GM12878 (cell line): ENCODE data around the gene PBRM1. TPM values are rescaled to one million over a fixed set of nuclear protein-coding genes. Genes with fewer than 3 reads are reported as not detected.

ENCODE experiments used
- BCL11A ChIP-seq: IDR thresholded peaks from 2 replicates; pipeline ENCODE4 v1.6.1; 2011; ENCODE audit warnings: low read depth, low read length
- CHD2 ChIP-seq: IDR thresholded peaks from 2 replicates; pipeline ENCODE4 v1.6.1; 2011; ENCODE audit warnings: low read depth, low read length, improper control_type of control experiment, borderline replicate concordance
- EGR1 ChIP-seq, 2 experiments: IDR thresholded peaks; 1 replicate in 1 of 2; 2 replicates in 1 of 2; pipeline ENCODE4 v1.6.1; 2011 to 2012; ENCODE audit warnings: low read depth in 2 of 2, low read length in 2 of 2, borderline replicate concordance in 1 of 2, mild to moderate bottlenecking in 1 of 2, moderate library complexity in 1 of 2
- IKZF2 ChIP-seq, 2 experiments: fragments of 450-650 bp; IDR thresholded peaks; 2 replicates each; pipeline ENCODE4 v1.6.1; 2017; ENCODE audit warnings: mild to moderate bottlenecking in 2 of 2, moderate library complexity in 2 of 2
- KAT2A ChIP-seq: conservative IDR thresholded peaks from 2 replicates; pipeline ENCODE4 v1.6.1; 2011; ENCODE audit warnings: low read depth, low read length; ENCODE audit not compliant: control insufficient read depth
- MEF2B ChIP-seq: fragments of 450-650 bp; IDR thresholded peaks from 2 replicates; pipeline ENCODE4 v1.6.1; 2018; ENCODE audit warnings: mild to moderate bottlenecking, moderate library complexity; ENCODE audit not compliant: partially characterized antibody, poor library complexity, severe bottlenecking
- POU2F2 ChIP-seq: IDR thresholded peaks from 3 replicates; pipeline ENCODE4 v1.6.1; 2011; ENCODE audit warnings: low read depth, mild to moderate bottlenecking, low read length, borderline replicate concordance
- RBBP5 ChIP-seq: fragments of 200-600 bp; sonication (generic); conservative IDR thresholded peaks from 2 replicates; pipeline ENCODE4 v1.6.1; 2016
- SREBF1 ChIP-seq: IDR thresholded peaks from 2 replicates; pipeline ENCODE4 v1.6.1; 2012; ENCODE audit warnings: mild to moderate bottlenecking, low read length
- STAT1 ChIP-seq: fragments of 450-650 bp; conservative IDR thresholded peaks from 2 replicates; pipeline ENCODE4 v1.6.1; 2014; ENCODE audit warnings: antibody characterized with exemption, mild to moderate bottlenecking
- TBL1XR1 ChIP-seq: IDR thresholded peaks from 2 replicates; pipeline ENCODE4 v1.6.1; 2012; ENCODE audit warnings: low read depth, low read length, improper control_type of control experiment
- TCF3 ChIP-seq: IDR thresholded peaks from 2 replicates; pipeline ENCODE4 v1.6.1; 2012; ENCODE audit warnings: low read depth, mild to moderate bottlenecking, low read length, borderline replicate concordance; ENCODE audit not compliant: insufficient read depth
- ZBED1 ChIP-seq: IDR thresholded peaks from 2 replicates; pipeline ENCODE4 v1.6.1; 2016; ENCODE audit warnings: borderline replicate concordance
- ZNF622 ChIP-seq: fragments of 450-650 bp; IDR thresholded peaks from 2 replicates; pipeline ENCODE4 v1.6.1; 2017; ENCODE audit warnings: mild to moderate bottlenecking, inconsistent platforms
- polyA plus RNA-seq, 11 experiments: library from polyadenylated mRNA; depleted of rRNA in 4 of 11; unstranded in 6 of 11; stranded (reverse) in 5 of 11; fragments of >200 nt; fragmentation: Nextera tagmentation in 4 of 11; fragmentation: Illumina TruSeq in 1 of 11; extraction: Ambion mirVana in 4 of 11; extraction: Trizol in 1 of 11; gene quantifications; 1 replicate in 1 of 11; 2 replicates in 10 of 11; pipeline versions ENCODE4 v1.2.1 to v1.2.3, GENCODE V29; 2011 to 2016; ENCODE audit warnings: inconsistent platforms in 2 of 11, missing spikeins in 2 of 11, low read depth in 1 of 11
- total RNA-seq, 4 experiments: library from RNA; depleted of rRNA in 3 of 4; stranded (reverse); fragments of >200 nt in 3 of 4; fragmentation: Illumina TruSeq in 1 of 4; extraction: Trizol in 1 of 4; gene quantifications; 2 replicates each; pipeline versions ENCODE4 v1.2.1 to v1.2.3, GENCODE V29; 2013 to 2021
- TF ChIP-seq, protein P1 (sequence below): fragments of 450-650 bp; IDR thresholded peaks from 2 replicates; pipeline ENCODE4 v1.6.1; 2017; ENCODE audit warnings: mild to moderate bottlenecking, moderate library complexity
- TF ChIP-seq, protein P2 (sequence below): fragments of 450-650 bp; IDR thresholded peaks from 2 replicates; pipeline ENCODE4 v1.6.1; 2017; ENCODE audit warnings: low read depth, mild to moderate bottlenecking, moderate library complexity
- TF ChIP-seq, protein P3 (sequence below): fragments of 450-650 bp; IDR thresholded peaks from 2 replicates; pipeline ENCODE4 v1.6.1; 2016; ENCODE audit warnings: mild to moderate bottlenecking
- TF ChIP-seq, protein P4 (sequence below), 3 experiments: IDR thresholded peaks in 2 of 3; conservative IDR thresholded peaks in 1 of 3; 2 replicates each; pipeline ENCODE4 v1.5.1; 2011; ENCODE audit warnings: low read depth in 3 of 3, low read length in 3 of 3, mild to moderate bottlenecking in 3 of 3, control low read depth in 2 of 3, moderate library complexity in 2 of 3, inconsistent platforms in 1 of 3, mixed read lengths in 1 of 3; ENCODE audit not compliant: control insufficient read depth in 2 of 3, insufficient read depth in 1 of 3; ENCODE audit errors: extremely low read depth in 1 of 3
- TF ChIP-seq, protein P5 (sequence below): IDR thresholded peaks from 2 replicates; pipeline ENCODE4 v1.6.1; 2011; ENCODE audit warnings: low read depth, low read length, improper control_type of control experiment, borderline replicate concordance

Gene PBRM1
- total and polyA plus RNA-seq, 10 of the 15 experiments (the other 5 are each of a cell fraction or from before 2014, with no cell fraction given), result 8.9 to 88.9 (median 39.3) TPM

DNA sequence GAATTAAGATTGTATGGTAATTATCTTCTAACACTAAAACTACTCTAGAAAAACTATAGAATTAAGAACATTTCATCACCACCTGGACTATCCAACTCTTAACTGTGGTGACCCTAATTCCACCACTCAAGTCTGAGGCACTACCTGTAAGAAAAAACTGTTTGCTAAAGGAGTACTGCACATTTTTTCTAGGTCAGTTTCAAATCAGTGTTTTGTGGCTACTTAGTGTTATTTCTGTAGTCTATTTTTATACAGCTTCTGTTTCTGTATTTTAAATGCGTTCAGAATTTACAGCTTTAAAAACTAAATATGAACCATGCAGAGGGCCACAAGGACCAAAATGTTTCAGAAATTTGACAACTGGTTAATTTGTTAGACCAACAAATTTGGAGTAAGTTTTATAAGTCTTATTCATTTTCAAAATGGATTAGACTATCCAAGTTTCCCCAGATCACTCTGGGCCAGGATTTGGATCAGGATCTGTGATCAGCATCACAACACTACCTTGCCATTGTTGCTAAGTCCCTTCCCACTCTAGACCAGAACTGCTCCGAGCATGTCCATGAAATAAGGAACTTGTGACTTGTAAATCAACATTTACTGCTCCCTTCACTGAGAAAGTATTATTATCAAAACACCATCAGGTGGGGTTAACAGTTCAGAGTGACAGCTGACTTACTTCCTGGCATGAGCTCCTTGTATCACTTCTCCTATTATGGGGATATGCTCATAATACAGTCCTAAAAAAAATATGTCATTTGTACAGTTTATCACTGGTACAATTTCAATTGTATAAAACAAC, 11.3 kb upstream of the PBRM1 start (continued):
- TF ChIP-seq, protein P1, sequence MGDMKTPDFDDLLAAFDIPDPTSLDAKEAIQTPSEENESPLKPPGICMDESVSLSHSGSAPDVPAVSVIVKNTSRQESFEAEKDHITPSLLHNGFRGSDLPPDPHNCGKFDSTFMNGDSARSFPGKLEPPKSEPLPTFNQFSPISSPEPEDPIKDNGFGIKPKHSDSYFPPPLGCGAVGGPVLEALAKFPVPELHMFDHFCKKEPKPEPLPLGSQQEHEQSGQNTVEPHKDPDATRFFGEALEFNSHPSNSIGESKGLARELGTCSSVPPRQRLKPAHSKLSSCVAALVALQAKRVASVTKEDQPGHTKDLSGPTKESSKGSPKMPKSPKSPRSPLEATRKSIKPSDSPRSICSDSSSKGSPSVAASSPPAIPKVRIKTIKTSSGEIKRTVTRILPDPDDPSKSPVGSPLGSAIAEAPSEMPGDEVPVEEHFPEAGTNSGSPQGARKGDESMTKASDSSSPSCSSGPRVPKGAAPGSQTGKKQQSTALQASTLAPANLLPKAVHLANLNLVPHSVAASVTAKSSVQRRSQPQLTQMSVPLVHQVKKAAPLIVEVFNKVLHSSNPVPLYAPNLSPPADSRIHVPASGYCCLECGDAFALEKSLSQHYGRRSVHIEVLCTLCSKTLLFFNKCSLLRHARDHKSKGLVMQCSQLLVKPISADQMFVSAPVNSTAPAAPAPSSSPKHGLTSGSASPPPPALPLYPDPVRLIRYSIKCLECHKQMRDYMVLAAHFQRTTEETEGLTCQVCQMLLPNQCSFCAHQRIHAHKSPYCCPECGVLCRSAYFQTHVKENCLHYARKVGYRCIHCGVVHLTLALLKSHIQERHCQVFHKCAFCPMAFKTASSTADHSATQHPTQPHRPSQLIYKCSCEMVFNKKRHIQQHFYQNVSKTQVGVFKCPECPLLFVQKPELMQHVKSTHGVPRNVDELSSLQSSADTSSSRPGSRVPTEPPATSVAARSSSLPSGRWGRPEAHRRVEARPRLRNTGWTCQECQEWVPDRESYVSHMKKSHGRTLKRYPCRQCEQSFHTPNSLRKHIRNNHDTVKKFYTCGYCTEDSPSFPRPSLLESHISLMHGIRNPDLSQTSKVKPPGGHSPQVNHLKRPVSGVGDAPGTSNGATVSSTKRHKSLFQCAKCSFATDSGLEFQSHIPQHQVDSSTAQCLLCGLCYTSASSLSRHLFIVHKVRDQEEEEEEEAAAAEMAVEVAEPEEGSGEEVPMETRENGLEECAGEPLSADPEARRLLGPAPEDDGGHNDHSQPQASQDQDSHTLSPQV, result no peak
- TF ChIP-seq, protein P2, sequence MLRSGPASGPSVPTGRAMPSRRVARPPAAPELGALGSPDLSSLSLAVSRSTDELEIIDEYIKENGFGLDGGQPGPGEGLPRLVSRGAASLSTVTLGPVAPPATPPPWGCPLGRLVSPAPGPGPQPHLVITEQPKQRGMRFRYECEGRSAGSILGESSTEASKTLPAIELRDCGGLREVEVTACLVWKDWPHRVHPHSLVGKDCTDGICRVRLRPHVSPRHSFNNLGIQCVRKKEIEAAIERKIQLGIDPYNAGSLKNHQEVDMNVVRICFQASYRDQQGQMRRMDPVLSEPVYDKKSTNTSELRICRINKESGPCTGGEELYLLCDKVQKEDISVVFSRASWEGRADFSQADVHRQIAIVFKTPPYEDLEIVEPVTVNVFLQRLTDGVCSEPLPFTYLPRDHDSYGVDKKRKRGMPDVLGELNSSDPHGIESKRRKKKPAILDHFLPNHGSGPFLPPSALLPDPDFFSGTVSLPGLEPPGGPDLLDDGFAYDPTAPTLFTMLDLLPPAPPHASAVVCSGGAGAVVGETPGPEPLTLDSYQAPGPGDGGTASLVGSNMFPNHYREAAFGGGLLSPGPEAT, result peak; percentile 39; the same call in 1 of the 2 replicates
- TF ChIP-seq POU2F2, result no peak
- TF ChIP-seq, protein P3, sequence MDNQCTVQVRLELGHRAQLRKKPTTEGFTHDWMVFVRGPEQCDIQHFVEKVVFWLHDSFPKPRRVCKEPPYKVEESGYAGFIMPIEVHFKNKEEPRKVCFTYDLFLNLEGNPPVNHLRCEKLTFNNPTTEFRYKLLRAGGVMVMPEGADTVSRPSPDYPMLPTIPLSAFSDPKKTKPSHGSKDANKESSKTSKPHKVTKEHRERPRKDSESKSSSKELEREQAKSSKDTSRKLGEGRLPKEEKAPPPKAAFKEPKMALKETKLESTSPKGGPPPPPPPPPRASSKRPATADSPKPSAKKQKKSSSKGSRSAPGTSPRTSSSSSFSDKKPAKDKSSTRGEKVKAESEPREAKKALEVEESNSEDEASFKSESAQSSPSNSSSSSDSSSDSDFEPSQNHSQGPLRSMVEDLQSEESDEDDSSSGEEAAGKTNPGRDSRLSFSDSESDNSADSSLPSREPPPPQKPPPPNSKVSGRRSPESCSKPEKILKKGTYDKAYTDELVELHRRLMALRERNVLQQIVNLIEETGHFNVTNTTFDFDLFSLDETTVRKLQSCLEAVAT, result no peak
- TF ChIP-seq ZNF622, result no peak
- TF ChIP-seq IKZF2 (IDR thresholded peaks at IDR 0.05), result 0 out of 4 replicates have a peak, but pooled peaks of 1 of the 2 experiments have one; percentile 24
- TF ChIP-seq TBL1XR1, result peak; percentile 22; the same call in 1 of the 2 replicates
- TF ChIP-seq ZBED1, result 0 out of 2 replicates have a peak, but pooled peaks have one; percentile 25
- TF ChIP-seq RBBP5, result no peak
- TF ChIP-seq, protein P4, sequence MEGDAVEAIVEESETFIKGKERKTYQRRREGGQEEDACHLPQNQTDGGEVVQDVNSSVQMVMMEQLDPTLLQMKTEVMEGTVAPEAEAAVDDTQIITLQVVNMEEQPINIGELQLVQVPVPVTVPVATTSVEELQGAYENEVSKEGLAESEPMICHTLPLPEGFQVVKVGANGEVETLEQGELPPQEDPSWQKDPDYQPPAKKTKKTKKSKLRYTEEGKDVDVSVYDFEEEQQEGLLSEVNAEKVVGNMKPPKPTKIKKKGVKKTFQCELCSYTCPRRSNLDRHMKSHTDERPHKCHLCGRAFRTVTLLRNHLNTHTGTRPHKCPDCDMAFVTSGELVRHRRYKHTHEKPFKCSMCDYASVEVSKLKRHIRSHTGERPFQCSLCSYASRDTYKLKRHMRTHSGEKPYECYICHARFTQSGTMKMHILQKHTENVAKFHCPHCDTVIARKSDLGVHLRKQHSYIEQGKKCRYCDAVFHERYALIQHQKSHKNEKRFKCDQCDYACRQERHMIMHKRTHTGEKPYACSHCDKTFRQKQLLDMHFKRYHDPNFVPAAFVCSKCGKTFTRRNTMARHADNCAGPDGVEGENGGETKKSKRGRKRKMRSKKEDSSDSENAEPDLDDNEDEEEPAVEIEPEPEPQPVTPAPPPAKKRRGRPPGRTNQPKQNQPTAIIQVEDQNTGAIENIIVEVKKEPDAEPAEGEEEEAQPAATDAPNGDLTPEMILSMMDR (IDR thresholded peaks at IDR 0.05 in 2 of 3, conservative IDR thresholded peaks at IDR 0.05 in 1 of 3; ENCODE audit: control insufficient read depth in 2 of 3, extremely low read depth in 1 of 3, insufficient read depth in 1 of 3, low read depth in 3 of 3, low read length in 3 of 3), result no peak
- no peak for TF ChIP-seq SREBF1
- no peak for TF ChIP-seq KAT2A
- TF ChIP-seq TCF3, result no peak
- no peak for TF ChIP-seq BCL11A
- TF ChIP-seq MEF2B, result peak; percentile 69
- TF ChIP-seq CHD2, result no peak
- no peak for TF ChIP-seq EGR1 (IDR thresholded peaks at IDR 0.05; ENCODE audit: borderline replicate concordance in 1 of 2, low read depth in 2 of 2, low read length in 2 of 2)
- TF ChIP-seq, protein P5, sequence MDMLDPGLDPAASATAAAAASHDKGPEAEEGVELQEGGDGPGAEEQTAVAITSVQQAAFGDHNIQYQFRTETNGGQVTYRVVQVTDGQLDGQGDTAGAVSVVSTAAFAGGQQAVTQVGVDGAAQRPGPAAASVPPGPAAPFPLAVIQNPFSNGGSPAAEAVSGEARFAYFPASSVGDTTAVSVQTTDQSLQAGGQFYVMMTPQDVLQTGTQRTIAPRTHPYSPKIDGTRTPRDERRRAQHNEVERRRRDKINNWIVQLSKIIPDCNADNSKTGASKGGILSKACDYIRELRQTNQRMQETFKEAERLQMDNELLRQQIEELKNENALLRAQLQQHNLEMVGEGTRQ, result no peak
- TF ChIP-seq STAT1, result no peak
